ENCODE results near the gene CTIF.

The CTIF gene

GRCh38 chr18:48552130-48552529, 13.3 kb downstream of the CTIF start:
- no peak for DNase-seq

- DNase-seq, result no peak
These were observed 14.4 kb downstream of the CTIF start for GRCh38 chr18:48553236-48553635.

GRCh38 chr18:48554610-48555400, 16.0 kb downstream of the CTIF start:
- DNase-seq, result no peak

DNA sequence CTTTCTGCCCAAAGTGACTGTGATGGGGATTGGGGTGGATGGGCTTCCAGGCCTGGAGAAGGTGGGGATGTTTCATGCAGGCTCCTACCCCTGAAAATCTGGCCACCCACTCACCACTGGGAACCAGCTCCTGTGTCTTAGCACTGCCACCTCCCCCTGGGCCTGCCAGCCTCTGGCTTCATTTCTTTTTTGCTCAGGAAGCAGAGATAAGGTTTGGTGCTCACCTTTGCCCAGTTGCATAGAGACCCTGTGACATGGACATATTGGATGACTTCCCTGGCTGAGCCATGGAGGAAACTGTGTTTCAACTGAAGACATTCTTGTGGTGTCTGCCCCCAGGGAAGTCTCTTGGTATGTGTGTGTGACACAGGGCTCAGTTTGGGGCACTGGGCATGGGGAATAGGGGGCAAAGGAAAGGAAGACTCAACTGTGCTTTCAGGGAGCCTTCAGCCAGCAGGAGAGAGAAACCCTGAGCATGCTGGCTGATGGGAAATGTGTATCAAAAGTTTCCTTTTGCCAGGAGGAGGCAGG, 16.7 kb downstream of the CTIF start:
- no peak for DNase-seq

GRCh38 chr18:48557640-48558174, 18.9 kb downstream of the CTIF start:
- DNase-seq, result no peak

GRCh38 chr18:48558248-48558647, 19.4 kb downstream of the CTIF start:
- DNase-seq, result no peak

GRCh38 chr18:48560491-48560890, 21.7 kb downstream of the CTIF start:
- no peak for DNase-seq

- DNase-seq, result no peak
These were observed 23.2 kb downstream of the CTIF start for GRCh38 chr18:48562075-48562474.

- DNase-seq, result no peak
These were observed 24.2 kb downstream of the CTIF start for GRCh38 chr18:48563027-48563426.

DNA sequence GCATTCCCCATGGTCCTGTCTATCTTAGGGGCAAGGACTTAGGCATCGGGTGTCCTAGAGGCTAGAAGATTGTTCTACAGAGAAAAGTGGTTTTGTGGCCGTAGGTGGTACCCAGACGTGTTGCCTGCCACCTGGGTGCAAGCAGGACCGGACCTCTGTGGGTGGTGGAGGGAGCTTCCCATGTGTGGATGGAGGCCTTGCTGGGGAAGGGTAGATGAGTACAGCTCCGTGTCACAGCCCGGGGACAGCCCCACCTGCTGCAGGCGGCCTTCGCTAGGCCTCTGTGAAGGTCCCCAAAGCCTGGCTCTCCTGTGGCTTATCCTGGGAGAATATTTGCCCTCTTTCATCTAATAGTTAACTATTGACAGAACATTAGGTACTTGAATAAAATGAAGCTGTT, 25.3 kb downstream of the CTIF start:
- no peak for DNase-seq

DNA sequence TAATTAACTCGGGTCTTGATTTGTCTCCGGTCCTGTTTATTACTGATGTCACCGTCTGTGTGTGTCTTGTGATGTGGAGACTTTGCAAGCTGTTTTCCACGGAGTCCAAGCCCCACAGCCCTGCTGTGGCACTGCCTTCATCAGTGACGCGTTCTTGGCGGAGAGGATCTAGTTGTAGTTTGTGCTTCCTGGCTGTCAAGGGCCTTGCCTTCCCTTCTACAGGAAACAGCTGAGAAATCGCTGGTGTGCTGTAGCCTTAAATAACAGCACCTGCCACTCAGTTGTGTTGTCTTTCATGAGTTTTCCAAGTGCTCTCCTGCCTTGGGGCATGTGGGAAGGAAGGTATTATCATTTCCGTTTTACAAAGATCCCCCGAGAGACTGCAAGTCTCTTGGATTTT, 26.3 kb downstream of the CTIF start:
- no peak for DNase-seq

- DNase-seq, result no peak
These were observed 27.8 kb downstream of the CTIF start for GRCh38 chr18:48566589-48566988.

DNA sequence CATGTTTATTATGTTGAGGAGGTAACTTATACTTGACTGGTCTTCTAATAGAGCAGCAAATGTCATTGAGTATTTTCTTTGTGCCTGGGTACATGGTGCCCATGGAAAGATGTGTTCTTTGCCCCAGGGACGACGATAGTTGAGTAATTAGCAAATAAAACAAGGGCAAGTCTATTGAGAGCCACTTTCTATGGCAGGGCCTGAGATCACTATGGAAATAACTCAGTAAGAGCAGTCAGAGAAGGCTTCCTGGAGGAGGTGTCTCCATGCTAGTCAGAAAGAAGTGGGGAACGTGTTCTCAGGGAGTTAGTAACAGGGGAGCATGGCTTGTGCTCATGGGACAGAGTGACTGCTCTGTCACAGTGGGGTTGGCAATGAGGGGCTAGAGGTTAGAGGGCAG, 28.6 kb downstream of the CTIF start:
- DNase-seq, result no peak

- DNase-seq, result no peak
These were observed 30.5 kb downstream of the CTIF start for GRCh38 chr18:48569139-48569914.

GRCh38 chr18:48569915-48570264, 31.1 kb downstream of the CTIF start:
- no peak for DNase-seq

DNA sequence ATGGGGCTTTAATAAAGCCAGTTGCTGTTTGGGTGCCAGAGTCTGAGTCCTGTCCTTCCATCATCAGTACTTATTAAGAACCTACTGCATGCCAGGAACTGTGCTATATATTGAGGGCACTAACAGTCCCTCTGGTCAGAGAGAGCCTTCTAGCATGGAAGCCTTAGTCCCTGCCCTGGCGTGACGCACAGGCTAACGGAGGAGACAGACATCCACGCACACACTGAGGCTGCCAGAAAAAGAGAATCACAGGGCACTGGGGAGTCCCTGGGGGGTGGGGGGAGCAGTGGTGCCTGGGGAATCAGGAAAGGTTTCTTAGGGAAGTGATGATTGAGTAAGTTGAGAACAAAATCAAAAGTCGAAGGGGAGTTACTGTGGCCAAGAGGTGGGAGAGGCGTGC, 31.5 kb downstream of the CTIF start:
- DNase-seq, result no peak

GRCh38 chr18:48571639-48572384, 33.0 kb downstream of the CTIF start:
- no peak for DNase-seq

GRCh38 chr18:48572402-48573126, 33.7 kb downstream of the CTIF start:
- no peak for DNase-seq

GRCh38 chr18:48573632-48574283, 34.9 kb downstream of the CTIF start:
- DNase-seq, result no peak

- DNase-seq, result no peak
These were observed 36.0 kb downstream of the CTIF start for GRCh38 chr18:48574667-48575300.

GRCh38 chr18:48575301-48575657, 36.4 kb downstream of the CTIF start:
- no peak for DNase-seq
